Measurements from ENCODE around the gene ZNF446.
"Not testable (repeated sequence)": the region's sequence is repeated elsewhere in the genome, so short reads cannot be mapped to it uniquely, and the experiment has no call there.

The ZNF446 gene

GRCh38 chr19:58507602-58508223 lies 31.6 kb downstream of the ZNF446 start:
- DNase-seq, result not testable (repeated sequence)

- DNase-seq, result no peak
Measured at GRCh38 chr19:58509731-58510083, 33.6 kb downstream of the ZNF446 start.

- no peak for DNase-seq
Measured at GRCh38 chr19:58510084-58510862, 34.1 kb downstream of the ZNF446 start.

- DNase-seq, result no peak
Measured at GRCh38 chr19:58511353-58512208, 35.4 kb downstream of the ZNF446 start, which contains the start of gene SLC27A5. Gene SLC27A5, minus strand, starts transcription at chr19:58511992. Its CDS starts 37 bp downstream, at chr19:58511955.

- DNase-seq, result no peak
Measured at GRCh38 chr19:58513213-58513693, 37.1 kb downstream of the ZNF446 start.

- no peak for DNase-seq
Measured at GRCh38 chr19:58513694-58514563, 37.8 kb downstream of the ZNF446 start.

- no peak for DNase-seq
Measured at GRCh38 chr19:58514564-58515022, 38.4 kb downstream of the ZNF446 start.

- no peak for DNase-seq
Measured at GRCh38 chr19:58515259-58515658, 39.1 kb downstream of the ZNF446 start.

- DNase-seq, result no peak
Measured at GRCh38 chr19:58516246-58516836, 40.2 kb downstream of the ZNF446 start.

- no peak for DNase-seq
Measured at GRCh38 chr19:58516964-58517833, 41.0 kb downstream of the ZNF446 start.

GRCh38 chr19:58518256-58519086 lies 42.3 kb downstream of the ZNF446 start:
- no peak for DNase-seq

GRCh38 chr19:58519087-58519354 lies 42.9 kb downstream of the ZNF446 start:
- DNase-seq, result no peak

- DNase-seq, result no peak
Measured at GRCh38 chr19:58519355-58520256, 43.5 kb downstream of the ZNF446 start, which contains the start of gene ZBTB45. Gene ZBTB45, minus strand, starts transcription at chr19:58519810. Its CDS starts 2,137 bp downstream, at chr19:58517673.

GRCh38 chr19:58520257-58520599 lies 44.1 kb downstream of the ZNF446 start:
- no peak for DNase-seq

- DNase-seq, result no peak
Measured at GRCh38 chr19:58521651-58522050, 45.5 kb downstream of the ZNF446 start.

GRCh38 chr19:58522709-58523108 lies 46.6 kb downstream of the ZNF446 start:
- no peak for DNase-seq

GRCh38 chr19:58529405-58529804 lies 53.3 kb downstream of the ZNF446 start:
- DNase-seq, result no peak
